ENCODE results near the gene NFKB2.

The NFKB2 gene

GRCh38 chr10:102408728-102409603 lies 13.5 kb downstream of the NFKB2 start:
- peak; percentile 87 for DNase-seq
- peak; percentile 64 for ATAC-seq

- DNase-seq: no peak
- no peak for ATAC-seq
Observed at GRCh38 chr10:102409604-102410428, 14.3 kb downstream of the NFKB2 start.

GRCh38 chr10:102410429-102411073 lies 15.0 kb downstream of the NFKB2 start:
- DNase-seq (peak; percentile 72), ATAC-seq (no peak)

DNA sequence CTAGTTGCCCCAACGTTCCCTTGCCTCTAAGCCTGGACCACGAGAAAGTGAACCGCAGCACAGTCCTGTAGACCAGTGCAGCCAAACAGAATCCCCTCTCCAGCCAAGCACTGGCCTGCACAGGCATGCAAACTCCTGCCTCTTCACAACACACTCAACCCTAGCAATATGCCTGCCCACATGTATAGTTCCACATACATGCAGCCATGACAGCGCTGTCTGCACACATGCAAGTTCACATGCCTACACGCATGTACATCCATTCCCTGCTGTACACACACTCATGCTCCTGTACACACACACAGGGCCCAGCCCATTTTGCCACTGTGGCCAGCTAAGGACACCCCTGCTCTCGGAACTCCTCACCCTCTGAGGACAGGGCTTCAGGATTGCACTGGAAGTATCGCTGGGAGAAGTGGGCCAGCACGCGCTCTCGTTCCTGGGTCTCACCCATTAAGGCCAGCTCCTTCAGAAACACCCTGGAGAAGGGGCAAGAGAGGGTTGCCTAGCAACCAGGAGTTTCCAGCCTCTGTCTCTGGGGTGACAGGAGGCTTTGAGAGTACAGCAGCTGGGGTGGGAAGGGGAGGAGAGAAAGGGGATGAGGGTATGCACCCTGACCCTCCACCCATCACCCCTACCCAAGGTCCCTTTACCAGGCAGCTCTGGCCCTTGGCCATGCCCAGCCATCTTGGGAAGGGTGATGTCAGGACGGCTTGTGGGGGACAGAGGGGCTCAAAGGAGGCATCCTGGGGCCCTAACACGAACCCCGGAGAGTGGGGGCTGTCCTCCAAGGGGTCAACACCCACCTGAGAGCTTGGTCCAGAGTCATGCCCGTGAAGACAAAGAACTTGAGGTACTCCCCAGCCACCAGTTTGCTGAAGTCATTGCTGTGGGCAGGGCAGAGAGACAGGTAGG lies 16.1 kb downstream of the NFKB2 start:
- ATAC-seq (no peak), DNase-seq (no peak)

DNA sequence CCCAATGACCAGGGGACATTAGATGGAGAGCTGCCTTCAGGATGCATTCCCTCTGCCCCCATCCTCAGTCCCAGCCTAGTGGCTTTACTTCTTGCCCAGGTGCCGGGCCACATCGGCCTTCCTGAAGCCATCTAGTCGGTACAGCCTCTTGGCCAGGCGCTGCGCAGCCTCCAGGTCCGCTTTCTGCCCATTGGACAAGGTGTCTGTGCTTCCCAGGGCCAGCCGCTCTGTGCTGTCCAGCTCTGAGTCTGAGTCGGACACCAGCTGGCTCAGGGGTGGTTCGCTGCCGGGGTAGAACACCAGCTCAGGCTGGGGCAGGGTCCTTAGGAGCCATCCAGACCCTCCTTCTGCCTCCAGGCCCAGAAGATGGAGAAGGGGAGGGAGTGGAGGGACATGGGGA lies 16.8 kb downstream of the NFKB2 start:
- no peak for DNase-seq
- ATAC-seq: no peak

DNA sequence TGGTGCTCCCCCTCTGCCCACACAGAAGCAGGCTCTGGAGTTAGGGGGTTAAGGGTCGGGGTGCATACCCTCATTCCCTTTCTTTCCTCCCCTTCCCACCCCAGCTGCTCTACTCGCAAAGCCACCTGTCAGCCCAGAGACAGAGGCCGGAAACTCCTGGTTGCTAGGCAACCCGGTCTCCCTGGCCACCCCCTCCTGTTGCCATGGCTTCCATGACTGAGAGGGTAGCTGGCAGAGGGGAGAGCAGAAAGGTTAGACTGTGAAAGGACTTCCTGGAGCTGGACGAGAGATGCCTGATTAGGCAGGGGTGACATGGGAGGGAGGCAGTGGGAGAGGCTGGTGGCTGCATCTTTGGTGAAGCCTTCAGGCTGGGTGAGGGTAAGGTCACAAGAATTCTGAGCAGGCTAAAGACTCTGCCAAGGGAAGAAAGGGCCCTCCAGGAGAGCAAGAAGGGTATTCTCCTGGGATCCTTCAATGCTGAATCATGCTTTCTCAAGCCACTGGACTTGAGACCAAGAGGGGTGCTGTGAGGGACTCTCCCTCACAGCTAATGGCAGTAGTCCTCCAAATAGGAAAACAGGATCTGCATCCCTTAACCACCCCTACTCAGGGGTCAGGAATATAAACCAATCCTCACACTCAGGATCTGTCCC lies 17.7 kb downstream of the NFKB2 start:
- DNase-seq (peak; percentile 67), ATAC-seq (peak; percentile 32)

GRCh38 chr10:102413806-102414561 lies 18.5 kb downstream of the NFKB2 start:
- ATAC-seq (no peak), DNase-seq (no peak)

- DNase-seq (no peak), ATAC-seq (no peak)
Observed at GRCh38 chr10:102414749-102415148, 19.2 kb downstream of the NFKB2 start.

- no peak for ATAC-seq
- DNase-seq: no peak
Observed at GRCh38 chr10:102416283-102416682, 20.8 kb downstream of the NFKB2 start.

- DNase-seq: no peak
- no peak for ATAC-seq
Observed at GRCh38 chr10:102416695-102417094, 21.2 kb downstream of the NFKB2 start.

GRCh38 chr10:102418622-102419268 lies 23.2 kb downstream of the NFKB2 start, which contains the start of gene PSD:
Gene PSD (minus strand): TSS chr10:102418785. CDS start chr10:102417038, 1,747 bp downstream.
- no peak for ATAC-seq
- no peak for DNase-seq

GRCh38 chr10:102419269-102420180 lies 24.0 kb downstream of the NFKB2 start:
- ATAC-seq: no peak
- DNase-seq: peak; percentile 78

- ATAC-seq (no peak), DNase-seq (no peak)
Observed at GRCh38 chr10:102420181-102420713, 24.7 kb downstream of the NFKB2 start.

GRCh38 chr10:102420714-102421506 lies 25.4 kb downstream of the NFKB2 start, which contains the start of gene FBXL15:
Gene FBXL15 (plus strand): TSS chr10:102420836. CDS start chr10:102421130, 294 bp downstream.
- peak; percentile 82 for ATAC-seq
- peak; percentile 98 for DNase-seq

GRCh38 chr10:102421507-102421756 lies 25.9 kb downstream of the NFKB2 start:
- no peak for ATAC-seq
- no peak for DNase-seq

DNA sequence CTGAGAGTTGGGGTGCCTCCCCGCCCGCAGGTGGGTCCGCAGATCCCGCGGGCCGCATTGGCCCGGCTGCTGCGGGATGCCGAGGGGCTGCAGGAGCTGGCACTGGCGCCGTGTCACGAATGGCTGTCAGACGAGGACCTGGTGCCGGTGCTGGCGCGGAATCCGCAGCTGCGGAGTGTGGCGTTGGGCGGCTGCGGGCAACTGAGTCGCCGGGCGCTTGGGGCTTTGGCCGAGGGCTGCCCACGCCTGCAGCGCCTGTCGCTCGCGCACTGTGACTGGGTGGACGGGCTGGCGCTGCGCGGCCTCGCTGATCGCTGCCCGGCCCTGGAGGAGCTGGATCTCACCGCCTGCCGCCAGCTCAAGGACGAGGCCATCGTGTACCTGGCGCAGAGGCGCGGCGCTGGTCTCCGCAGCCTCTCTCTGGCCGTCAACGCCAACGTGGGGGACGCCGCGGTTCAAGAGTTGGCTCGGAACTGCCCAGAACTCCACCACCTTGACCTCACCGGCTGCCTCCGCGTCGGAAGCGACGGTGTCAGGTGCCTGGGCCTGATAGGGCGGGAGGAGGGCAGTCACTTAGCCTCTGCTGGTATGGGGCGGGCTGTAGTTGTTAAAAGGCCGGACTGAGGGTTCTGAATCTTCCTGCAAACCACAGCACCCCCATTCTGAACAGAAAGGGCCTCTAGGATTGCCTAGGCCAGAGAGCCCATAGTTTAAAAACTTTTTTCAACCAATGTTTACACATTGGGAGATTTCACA lies 26.4 kb downstream of the NFKB2 start:
- no peak for ATAC-seq
- DNase-seq: no peak

All from stimulated activated naive CD8-positive, alpha-beta T cell treated with anti-CD3 and anti-CD28 coated beads, Interleukin-15, Interleukin-2, amounts not matched to agents 100 U/mL and 50 U/mL, for 24 hours (primary cell).